Choroid plexus epithelial cell (primary cell): ENCODE measurements around the gene RAPGEF4.

Experiments
- DNase-seq: peaks from one replicate; pipeline ENCODE4 v3.0.0-alpha.2; 2010; ENCODE audit warnings: low read depth
- H3K4me3 ChIP-seq: 2 replicates; pipeline ENCODE4 v1.5.1; 2011; ENCODE audit warnings: low read depth, mild to moderate bottlenecking, control low read depth, low read length, moderate library complexity
- CTCF ChIP-seq: conservative IDR thresholded peaks from 2 replicates; pipeline ENCODE4 v1.5.1; 2011; ENCODE audit warnings: low read depth, mild to moderate bottlenecking, control low read depth, inconsistent platforms, low read length, moderate library complexity

Gene RAPGEF4

DNA sequence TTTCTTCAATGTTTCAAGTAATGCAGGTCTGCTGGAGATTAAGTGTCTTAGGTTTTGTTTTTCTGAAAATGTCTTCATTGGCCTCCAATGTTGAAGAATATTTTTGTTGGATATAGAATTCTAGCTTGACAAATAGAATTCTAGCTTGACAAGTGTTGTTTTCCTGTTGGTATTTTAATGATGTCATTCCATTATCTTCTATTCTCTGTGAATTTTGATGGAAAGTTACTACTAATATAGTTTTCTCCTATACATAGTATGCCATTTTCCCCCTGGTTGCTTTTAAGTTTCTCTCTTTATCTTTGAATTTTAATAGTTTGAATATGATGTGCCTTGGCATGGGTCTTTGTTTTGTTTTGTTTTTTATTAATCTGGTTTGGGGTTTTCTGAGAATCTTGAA lies 119.9 kb downstream of the RAPGEF4 start:
- no peak for TF ChIP-seq CTCF
- no peak overlapping the region for H3K4me3 ChIP-seq

DNA sequence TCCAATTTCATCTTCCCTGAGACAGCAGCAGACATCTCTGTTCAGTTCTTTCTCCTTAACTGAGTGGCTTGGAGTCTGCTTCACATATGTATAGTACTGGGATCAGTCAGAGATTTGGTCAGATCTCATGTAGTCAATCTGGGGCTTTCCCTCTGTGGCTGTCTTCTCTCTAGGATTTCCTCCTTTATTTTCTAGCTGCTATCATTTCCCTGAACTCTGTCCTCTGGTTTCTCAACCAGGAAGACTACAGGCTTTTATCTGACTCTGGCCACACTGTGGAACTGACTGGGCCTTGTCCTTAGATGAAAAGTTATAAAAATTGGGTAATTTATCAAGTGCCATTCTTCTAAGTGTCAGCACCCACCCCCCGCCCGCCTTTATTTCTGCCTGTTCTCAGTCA lies 121.0 kb downstream of the RAPGEF4 start:
- no peak for TF ChIP-seq CTCF
- no peak overlapping the region for H3K4me3 ChIP-seq
- DNase-seq: no peak

More for the DNA sequence above, 119.9 kb downstream of the RAPGEF4 start:
- no peak for DNase-seq

DNA sequence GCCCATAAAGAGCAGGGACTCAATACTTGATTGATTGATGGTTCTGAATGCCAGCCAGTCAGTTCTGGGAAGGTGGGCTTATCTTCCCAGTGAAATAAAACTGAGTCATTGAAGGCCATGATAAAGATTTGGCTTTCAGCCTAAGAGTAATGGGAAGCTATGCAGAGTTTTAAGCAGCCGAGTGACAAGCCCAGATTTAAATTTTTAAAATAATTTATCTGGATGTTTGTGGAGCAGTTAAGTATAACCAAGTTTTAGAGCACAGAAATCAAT lies 122.8 kb downstream of the RAPGEF4 start:
- no peak for DNase-seq
- H3K4me3 ChIP-seq: no peak overlapping the region
- no peak for TF ChIP-seq CTCF

GRCh38 chr2:172859581-172860335 lies 124.1 kb downstream of the RAPGEF4 start:
- TF ChIP-seq CTCF: no peak
- H3K4me3 ChIP-seq: peak overlapping the region; percentile 44
- DNase-seq: peak; percentile 26

DNA sequence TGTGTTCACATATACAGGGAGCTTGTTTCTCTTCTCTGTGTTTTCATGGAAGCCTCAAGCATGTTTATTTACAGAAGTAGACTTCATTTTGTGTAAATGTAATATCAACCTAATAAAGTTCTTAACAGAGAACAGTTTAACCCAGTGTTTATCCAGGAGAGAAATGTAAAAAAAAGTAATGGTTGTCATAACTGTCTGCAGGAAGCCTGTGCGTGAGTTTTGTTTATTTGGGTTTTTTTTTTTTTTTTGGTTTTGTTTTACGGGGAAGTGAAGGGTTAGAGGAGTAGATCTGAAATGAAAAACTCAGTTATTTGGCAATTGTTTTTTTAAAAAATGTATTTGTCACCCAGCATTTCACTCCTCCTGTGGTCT lies 124.7 kb downstream of the RAPGEF4 start:
- no peak for DNase-seq
- peak overlapping the region; percentile 44 for H3K4me3 ChIP-seq
- no peak for TF ChIP-seq CTCF

DNA sequence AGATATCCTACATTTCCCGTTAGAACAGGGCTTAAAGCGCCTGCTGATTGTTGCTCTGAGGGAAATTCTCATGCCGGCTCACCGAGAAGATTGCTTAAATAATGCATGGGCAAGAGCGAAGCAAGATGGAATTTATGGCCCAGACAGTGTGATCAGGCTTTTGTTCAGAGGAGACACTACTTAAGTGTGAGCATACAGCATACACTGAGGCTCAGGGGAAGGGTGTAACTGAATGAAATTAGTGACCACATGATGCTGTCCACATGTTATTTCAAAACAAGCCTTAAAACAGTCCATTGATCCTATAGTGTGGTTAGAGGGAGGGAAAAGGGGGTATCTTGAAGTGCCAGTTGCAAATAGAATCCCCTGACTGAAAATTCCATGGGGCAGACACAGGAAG lies 125.5 kb downstream of the RAPGEF4 start:
- TF ChIP-seq CTCF: no peak
- H3K4me3 ChIP-seq: no peak overlapping the region
- DNase-seq: no peak
